GM12892 (cell line): ENCODE results near the gene CBX8.

ENCODE experiments used
- DNase-seq: peaks from one replicate; pipeline ENCODE4 v3.0.0; 2011; ENCODE audit not compliant: insufficient read length
- FAIRE-seq: peaks from 2 replicates; lab custom pipeline; 2011; peaks lifted over from hg19 to GRCh38; lab: Jason Lieb, UNC
- POLR2A ChIP-seq: IDR thresholded peaks from 2 replicates; pipeline ENCODE4 v1.6.1; 2011; ENCODE audit warnings: low read depth, low read length, control low read depth
- POLR2AphosphoS5 ChIP-seq: IDR thresholded peaks from 2 replicates; pipeline ENCODE4 v1.6.1; 2011; ENCODE audit warnings: low read depth, low read length, control low read depth
- TAF1 ChIP-seq: IDR thresholded peaks from 2 replicates; pipeline ENCODE4 v1.6.1; 2011; ENCODE audit warnings: low read depth, mild to moderate bottlenecking, control low read depth, low read length, borderline replicate concordance

The CBX8 gene

DNA sequence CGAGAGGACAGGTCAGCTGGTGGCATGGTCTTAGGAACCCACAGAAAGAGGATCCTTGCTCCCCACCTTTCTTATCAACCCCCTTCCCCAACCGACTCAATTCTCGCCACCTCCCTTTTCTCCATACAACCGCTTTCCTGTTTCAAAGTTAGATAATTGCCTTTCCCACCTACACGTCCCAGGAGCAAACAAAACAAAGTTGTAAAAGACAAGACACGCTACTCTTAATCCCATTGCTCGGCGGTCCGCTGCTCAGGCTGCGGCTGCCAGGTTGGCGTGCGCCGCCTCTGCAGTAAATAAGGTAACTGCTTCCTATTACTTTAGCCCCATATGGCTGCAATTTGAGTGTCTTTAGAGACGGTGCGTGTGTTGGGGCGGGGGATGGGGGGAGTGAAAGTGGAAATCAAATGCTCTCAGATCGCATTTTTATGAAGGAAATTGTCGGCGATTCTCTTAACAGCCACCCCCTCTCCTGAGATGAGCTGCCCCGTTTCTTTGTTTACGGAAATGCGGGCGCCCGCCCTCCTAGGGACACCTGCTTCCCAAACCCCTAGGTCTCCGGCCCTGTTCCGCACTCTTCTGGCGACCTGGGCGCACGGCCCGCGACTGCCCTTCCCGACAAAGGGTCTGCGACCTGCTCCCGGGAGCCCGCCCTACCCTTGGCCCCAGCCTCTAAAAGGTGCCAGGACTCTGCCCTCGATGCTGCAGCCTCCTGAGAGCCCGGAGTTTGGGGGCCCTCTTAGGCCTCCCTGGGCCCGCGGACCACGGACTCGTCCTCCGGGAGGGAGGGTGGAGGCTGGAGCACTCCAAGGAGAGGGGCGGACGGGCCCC, 3.7 kb upstream of the CBX8 start:
- FAIRE-seq = peak; percentile 67
- no peak for DNase-seq
- no peak for TF ChIP-seq POLR2A
- TF ChIP-seq TAF1 = no peak
- TF ChIP-seq POLR2AphosphoS5 = no peak

DNA sequence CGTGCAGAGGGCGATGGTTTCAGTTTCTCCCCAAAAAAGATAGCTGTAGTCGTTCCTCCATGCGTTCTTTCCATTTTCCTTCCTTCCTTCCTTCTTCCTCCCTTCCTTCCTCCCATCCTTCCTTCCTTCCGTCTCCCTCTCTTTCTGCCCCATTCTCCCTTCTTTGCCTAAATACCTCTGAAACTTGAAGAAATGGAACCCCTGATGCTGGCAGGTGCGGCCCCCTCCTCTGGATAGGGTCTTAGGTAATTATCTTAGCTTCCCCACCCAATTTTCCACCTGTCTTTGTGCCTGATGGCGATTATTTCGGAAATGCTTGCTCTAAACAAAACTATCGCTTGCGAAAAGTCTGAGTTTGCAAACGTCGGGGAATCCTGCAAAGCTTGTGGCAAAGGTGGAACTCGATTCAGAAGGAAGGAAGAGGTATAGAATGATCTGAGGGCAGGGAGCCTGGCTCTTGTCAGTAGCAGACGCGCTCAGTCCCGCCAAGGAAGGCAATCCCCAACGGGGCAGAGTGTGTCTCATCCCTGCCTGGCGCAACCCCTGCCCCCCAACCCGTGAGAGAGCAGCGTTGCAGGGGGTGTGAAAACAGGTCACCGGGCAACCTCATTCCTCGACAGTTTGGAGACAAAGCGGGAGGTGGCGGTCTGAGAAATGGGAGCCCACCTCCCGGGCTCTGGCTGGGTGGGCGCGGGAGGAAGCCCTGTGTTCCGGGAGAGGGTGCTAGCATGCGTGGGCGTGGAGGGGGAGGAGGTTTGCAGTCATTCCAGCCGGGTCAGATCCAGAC, 2.9 kb upstream of the CBX8 start:
- FAIRE-seq (peak; percentile 76), DNase-seq (no peak)
- no peak for TF ChIP-seq POLR2AphosphoS5
- TF ChIP-seq POLR2A = no peak
- no peak for TF ChIP-seq TAF1

DNA sequence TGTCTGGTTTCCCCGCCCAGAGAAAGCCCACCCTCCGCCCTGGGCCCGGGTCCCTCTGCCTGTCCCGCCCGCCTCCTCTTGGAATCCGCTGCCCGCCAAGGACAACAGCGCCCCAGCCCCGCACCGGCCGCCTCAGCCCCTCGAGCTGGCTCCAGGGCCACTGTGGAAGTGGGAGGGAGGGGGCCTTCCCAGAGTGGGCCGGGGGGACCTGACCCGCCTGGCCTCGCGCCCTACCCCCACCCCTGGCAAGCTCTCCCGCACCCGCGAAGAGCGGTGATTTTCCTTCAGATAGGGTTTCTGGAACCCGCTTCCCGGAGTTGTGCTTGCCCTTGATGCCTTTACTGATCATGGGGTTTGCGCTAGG, 2.3 kb upstream of the CBX8 start:
- DNase-seq = no peak
- no peak for FAIRE-seq
- TF ChIP-seq POLR2A (no peak), POLR2AphosphoS5 (no peak), TAF1 (no peak)

DNA sequence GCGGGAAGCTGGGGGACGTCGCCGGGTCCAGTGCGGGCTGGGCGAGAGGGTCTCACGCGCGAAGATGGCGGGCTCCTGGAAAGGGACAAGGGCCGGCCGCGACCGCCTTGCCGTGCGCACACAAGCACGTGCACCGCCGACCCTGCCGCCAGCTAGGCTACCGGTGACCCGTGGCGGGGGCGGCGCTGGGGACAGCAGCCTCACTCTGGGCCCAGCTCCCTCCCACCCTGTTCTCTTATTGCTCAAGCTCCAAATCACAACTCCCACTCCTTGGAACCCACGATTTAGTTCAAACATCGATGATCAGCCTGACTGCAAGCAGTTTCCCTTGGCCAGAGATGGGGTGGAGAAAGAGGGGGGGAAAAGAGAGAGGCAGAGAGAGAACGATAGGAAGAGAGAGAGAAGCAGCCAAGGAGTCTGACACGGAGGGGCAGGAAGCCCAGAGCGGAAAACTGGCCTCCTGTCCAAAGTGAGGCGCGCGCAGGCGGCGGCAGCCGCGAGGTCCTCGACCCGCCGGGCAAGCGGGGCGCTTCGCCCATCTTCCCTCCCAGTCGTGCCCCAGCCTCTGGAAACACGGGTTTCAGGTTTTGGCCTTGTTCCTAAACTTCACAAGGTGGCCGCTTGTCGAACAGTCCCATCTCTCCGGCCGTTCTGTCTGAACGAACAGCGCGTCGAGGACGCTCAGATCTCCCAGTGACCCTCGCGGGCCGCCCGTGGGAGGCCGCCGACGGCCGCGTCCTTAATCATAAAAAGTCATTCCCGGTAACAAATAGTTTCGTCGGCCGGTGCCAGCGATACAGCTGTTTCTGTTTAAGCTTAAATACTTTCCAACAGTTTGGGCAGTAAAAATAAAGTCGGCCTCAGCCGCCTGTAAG, 1.7 kb upstream of the CBX8 start:
- FAIRE-seq (no peak), DNase-seq (no peak)
- no peak for TF ChIP-seq POLR2A

DNA sequence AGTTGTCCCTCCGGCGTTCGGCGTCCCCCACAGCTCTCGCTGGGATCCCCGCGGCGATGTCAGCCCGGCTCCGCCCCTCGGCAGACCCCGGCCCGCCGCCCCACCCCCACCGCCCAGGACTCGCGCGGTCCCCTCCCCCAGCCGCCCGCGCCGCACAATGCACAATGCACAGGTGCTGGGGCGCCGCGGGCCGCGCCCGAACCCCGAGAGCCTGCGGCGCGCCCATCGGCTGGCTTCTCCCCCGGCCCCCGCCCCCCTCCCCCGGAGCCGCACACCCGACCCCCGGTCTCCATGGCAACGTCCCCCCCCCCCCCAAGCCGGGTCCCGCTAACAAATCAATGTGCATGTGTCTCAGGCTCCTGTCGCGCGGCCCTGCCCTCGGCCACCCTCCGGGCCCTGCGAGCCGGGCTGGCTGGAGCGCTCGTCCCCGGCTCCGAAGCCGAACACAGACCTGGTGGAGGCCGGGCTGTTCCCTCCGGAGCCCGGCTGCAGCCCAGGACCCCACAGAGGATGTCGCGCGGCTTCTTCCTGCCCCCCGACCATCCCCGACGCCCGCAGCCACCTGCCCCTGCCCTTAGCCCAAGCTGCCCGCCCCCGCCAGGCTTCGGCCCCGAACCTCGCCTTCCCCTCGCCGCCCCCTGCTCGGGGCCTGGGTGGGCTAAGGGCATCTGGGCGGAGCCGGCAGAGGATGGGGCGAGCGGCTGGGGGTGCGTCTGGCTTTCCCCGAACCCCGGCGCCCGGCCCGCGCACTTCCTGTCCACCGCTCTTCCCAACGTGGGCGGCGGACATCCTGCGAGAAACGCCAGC, 818 bp upstream of the CBX8 start:
- TF ChIP-seq POLR2AphosphoS5 (no peak), POLR2A (no peak), TAF1 (no peak)
- no peak for FAIRE-seq
- no peak for DNase-seq

DNA sequence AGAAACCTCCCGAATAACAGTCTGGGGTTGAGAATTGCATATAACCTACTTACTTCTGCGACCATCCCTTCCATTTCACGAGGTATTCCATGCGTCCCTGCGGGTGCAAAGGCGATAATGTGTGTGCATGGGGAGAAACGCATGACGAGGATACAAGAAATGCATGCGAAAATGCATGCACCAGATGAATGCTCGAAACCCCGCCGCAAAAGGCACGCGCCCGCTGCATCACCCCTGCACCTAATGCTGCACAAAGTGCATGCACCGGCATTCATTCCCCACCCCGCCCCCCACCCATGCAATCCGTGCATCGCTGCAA, 474 bp downstream of the CBX8 start:
- TF ChIP-seq POLR2AphosphoS5 = no peak
- TF ChIP-seq POLR2A = no peak
- no peak for TF ChIP-seq TAF1
- FAIRE-seq (no peak), DNase-seq (no peak)

DNA sequence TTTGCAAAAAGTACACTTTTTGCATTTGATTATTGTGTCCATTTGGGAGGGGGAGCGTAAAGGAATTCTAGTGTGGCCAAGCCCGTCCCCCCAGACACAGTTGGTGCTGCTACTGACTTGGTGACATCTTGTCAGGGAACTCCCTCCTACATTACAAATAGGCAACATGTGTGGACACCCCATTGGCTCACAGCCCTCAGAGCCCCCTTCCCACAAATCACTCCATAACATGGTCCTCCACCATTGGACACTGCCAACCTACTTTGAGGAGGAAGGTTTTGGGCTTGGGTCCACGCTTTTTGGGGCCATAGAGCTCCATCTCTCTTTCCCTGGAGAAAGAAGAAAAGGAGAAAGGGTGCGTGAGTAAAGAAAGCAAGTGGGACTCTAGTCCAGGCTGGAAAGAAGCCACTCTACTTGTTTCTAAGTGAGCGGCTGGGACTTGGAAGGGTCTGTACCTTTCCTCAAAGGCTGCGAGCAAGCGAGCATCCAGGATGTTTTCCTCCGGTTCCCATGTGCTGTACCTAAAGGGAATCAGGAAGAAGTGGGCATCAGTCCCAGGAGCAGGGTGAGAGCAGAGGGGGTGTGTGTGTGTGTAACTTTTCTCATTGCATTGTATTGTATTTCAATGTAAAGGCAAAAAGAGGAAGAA, 958 bp downstream of the CBX8 start:
- FAIRE-seq (no peak), DNase-seq (no peak)
- TF ChIP-seq POLR2AphosphoS5 = no peak
- TF ChIP-seq TAF1 = no peak

DNA sequence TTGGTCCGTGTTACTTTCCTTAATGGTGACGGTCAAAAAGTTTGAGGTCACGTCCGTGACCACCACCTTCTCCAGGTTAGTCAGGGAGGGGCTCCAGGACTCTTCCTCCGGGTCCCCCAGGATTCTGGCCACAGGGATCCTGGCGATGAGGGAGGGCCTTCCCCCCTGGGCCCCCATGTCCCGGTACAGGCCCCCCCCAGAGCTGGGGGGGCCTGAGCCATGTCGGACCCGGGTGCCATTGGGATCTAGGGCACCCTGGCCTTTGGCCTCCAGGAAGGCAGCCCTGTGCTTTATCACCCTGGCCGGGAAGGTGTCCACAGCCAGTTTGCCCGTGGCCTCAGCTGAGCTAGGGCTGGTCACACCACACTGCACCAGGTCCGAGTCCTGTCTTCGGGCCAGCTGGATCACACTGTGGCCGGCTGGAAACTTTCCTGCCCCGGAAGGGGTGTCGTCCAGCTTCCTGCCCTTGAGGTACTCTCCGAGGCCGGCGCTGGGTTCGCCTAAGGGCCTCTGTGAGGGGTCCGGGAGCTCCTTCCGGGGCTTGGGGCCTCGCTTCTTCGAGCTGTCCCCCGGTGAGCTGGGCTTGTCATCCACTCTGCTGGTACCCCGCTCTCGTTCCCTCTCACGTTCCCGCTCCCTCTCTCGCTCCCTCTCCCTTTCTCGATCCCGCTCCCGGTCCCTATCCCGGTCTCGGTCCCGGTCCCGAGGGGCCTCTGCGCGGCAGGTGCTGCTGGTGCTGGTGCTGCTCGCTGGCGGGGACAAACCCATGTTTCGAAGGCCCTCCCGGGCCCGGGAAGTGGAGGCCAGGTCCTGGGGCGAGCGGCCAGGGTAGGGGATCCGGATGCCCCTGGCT, 2.0 kb downstream of the CBX8 start:
- no peak for DNase-seq
- FAIRE-seq = no peak
- no peak for TF ChIP-seq POLR2AphosphoS5
- no peak for TF ChIP-seq TAF1
- TF ChIP-seq POLR2A = no peak

DNA sequence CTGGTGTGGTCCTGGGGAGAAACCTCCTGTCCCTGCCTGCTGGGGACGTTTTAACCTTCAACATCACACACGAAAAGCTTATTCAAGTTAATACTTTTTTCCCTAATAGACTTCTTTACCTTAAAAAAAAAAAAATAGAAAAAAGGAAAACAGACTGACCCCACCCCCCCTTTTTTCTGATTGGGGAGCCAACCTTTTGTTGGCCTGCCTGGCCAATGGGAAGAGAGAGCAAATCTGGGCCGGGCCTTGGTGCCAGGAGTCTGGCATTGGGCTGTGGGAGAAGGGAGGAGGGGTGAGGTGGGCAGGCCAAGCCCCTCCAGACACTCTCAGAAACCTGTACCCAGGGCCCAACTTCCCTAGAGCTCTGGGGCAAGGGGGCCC, 3.0 kb downstream of the CBX8 start:
- no peak for DNase-seq
- TF ChIP-seq POLR2A = no peak
- no peak for TF ChIP-seq TAF1
- TF ChIP-seq POLR2AphosphoS5 = no peak
- FAIRE-seq = no peak
